Colonic mucosa (tissue), 4 donors: ENCODE measurements around the gene GSN. TPM values are rescaled to one million over a fixed set of nuclear protein-coding genes. Genes with fewer than 3 reads are reported as not detected.
A peak's percentile ranks its signal among the peaks of the same experiment; 100 is the strongest.

Experiments
- DNase-seq: peaks from one replicate; pipeline ENCODE4 v3.0.0-alpha.2; 2020
- H3K27ac ChIP-seq: fragments of 200-600 bp; one replicate; pipeline ENCODE4 v1.8.0; 2021
- H3K27me3 ChIP-seq: fragments of 200-600 bp; one replicate; pipeline ENCODE4 v1.8.0; 2021
- H3K36me3 ChIP-seq: fragments of 200-600 bp; one replicate; pipeline ENCODE4 v1.8.0; 2021
- H3K4me1 ChIP-seq: fragments of 200-600 bp; one replicate; pipeline ENCODE4 v1.8.0; 2021; ENCODE audit warnings: mild to moderate bottlenecking
- H3K4me3 ChIP-seq: fragments of 200-600 bp; one replicate; pipeline ENCODE4 v1.8.0; 2021
- H3K9ac ChIP-seq, 2 donors: one replicate each; pipeline ENCODE4 v1.7.0; 2013; ENCODE audit warnings: control low read depth in 2 of 2, low read depth in 2 of 2, low read length in 2 of 2
- H3K9me3 ChIP-seq: fragments of 200-600 bp; one replicate; pipeline ENCODE4 v1.8.0; 2021
- intact Hi-C: fragments of 100-400 bp; cut with DNase I; formaldehyde crosslinking; loops from one replicate; pipeline ENCODE4 v1.14.1; 2022
- total RNA-seq, 2 donors: library from RNA; stranded (reverse); fragmentation: NEBNext Ultra II Directional in 1 of 2; extraction: Animal tissue kit (Norgen Biotek cat#: 25700) in 1 of 2; gene quantifications; one replicate each; pipeline ENCODE4 v1.2.1, GENCODE V29; 2021
- TF ChIP-seq, protein P1 (sequence below): fragments of 200-600 bp; IDR thresholded peaks from one replicate; pipeline ENCODE4 v1.8.0; 2022; ENCODE audit warnings: antibody characterized with exemption, mild to moderate bottlenecking
- donor health status: healthy.
- donor health status: DM: no; HTN: no; CAD: no.
- donor health status: DM: no; HTN: no; CAD: no.

The GSN gene
- total RNA-seq, 2 donors from 2014 or later = 413 to 553 TPM

DNA sequence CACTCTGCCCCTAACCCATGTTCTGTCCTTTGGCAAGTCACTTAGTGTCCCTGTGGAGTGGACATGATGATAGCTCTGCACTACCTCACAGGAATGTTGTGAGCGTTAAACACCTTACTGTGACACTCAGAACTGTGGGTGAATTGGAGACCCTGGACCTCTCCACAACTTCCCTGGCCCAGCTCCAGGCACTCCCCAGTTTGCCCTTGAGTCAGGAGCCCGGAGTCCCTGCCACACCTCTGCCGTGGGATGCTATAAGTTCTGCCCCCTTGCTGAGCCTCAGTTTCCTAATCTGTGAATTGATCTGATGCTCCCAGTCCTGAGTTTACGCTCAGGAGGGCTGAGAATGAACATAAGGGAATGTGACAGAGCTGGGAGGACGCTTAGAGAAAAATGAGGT is 34.4 kb downstream of the GSN start:
- TF ChIP-seq, protein P1, sequence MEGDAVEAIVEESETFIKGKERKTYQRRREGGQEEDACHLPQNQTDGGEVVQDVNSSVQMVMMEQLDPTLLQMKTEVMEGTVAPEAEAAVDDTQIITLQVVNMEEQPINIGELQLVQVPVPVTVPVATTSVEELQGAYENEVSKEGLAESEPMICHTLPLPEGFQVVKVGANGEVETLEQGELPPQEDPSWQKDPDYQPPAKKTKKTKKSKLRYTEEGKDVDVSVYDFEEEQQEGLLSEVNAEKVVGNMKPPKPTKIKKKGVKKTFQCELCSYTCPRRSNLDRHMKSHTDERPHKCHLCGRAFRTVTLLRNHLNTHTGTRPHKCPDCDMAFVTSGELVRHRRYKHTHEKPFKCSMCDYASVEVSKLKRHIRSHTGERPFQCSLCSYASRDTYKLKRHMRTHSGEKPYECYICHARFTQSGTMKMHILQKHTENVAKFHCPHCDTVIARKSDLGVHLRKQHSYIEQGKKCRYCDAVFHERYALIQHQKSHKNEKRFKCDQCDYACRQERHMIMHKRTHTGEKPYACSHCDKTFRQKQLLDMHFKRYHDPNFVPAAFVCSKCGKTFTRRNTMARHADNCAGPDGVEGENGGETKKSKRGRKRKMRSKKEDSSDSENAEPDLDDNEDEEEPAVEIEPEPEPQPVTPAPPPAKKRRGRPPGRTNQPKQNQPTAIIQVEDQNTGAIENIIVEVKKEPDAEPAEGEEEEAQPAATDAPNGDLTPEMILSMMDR = no peak
- DNase-seq = no peak
- Histone ChIP-seq H3K4me3 (no peak overlapping the region), H3K36me3 (peaks cover 9% of the 10 kb centered on the region), H3K27me3 (no peaks in the 10 kb centered on the region), H3K4me1 (peaks cover 9% of the 10 kb centered on the region), H3K9me3 (no peaks in the 10 kb centered on the region), H3K9ac (peak overlapping the region in 1 of 2 donors; percentile 38), H3K27ac (no peak overlapping the region)
- intact Hi-C loops = no loop called here

- peaks cover 9% of the 10 kb centered on the region for H3K36me3 ChIP-seq
- peaks cover 9% of the 10 kb centered on the region for H3K4me1 ChIP-seq
- no peak overlapping the region for H3K4me3 ChIP-seq
- H3K27me3 ChIP-seq = no peaks in the 10 kb centered on the region
- no peak overlapping the region for H3K27ac ChIP-seq
- DNase-seq = no peak
- TF ChIP-seq, protein P1 = no peak
- intact Hi-C loops = no loop called here
- H3K9me3 ChIP-seq = no peaks in the 10 kb centered on the region
- H3K9ac ChIP-seq = no peak overlapping the region
Measured at GRCh38 chr9:121302786-121303185, 34.8 kb downstream of the GSN start.

DNA sequence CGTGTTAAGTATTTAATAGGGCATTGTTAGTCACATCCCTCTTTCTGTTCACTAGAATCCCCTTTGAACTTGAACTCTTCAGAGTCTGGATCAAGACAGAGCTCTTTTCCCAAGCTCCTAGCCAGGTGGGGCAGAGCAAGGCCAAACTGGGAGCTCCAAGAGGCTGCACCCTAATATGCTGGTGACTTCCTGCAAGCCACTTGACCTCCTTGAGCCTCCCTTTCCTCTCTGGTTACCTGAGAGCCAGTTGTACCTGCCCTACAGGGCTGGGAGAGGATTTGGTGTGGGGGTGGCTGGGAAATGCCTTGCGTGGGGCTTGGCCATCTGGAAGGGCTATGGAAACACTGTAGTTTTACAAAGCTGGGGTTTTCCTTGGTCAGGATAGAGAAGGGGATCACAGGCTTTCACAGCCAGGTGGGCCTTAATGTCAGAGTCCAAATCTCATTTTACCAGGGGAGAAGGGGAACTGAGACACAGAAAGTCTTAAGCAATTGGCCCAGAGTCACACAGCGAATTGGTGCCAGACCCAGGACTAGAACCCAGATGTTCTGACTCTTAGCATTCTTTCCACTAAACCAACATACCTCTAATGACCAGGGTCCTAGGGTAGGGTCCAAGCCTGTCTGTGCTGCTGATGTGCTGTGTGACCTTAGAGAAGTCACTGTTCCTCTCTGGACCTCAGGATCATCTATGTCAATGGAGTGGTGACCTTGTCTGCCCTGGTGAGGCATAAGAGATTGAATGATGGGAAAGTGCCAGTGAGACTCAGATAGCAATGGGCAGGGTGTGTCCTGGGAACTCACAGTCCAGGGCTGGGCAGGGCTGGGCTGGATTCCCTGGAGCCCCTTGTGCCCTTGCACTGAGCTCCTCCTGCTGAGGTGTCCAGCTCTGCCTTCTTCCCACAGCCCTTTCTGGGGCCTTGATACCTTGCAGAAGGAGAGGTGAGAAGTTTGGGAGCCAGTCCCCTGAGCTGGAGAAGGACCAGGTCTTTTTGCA is 35.8 kb downstream of the GSN start:
- H3K27ac ChIP-seq = no peak overlapping the region
- peak overlapping the region in 1 of 2 donors; percentile 14 for H3K9ac ChIP-seq
- no peaks in the 10 kb centered on the region for H3K27me3 ChIP-seq
- intact Hi-C loops = no loop called here
- H3K4me3 ChIP-seq = no peak overlapping the region
- peaks cover 8% of the 10 kb centered on the region for H3K4me1 ChIP-seq
- no peak for DNase-seq
- peaks cover 10% of the 10 kb centered on the region for H3K36me3 ChIP-seq
- H3K9me3 ChIP-seq = no peaks in the 10 kb centered on the region
- TF ChIP-seq, protein P1 = no peak

DNA sequence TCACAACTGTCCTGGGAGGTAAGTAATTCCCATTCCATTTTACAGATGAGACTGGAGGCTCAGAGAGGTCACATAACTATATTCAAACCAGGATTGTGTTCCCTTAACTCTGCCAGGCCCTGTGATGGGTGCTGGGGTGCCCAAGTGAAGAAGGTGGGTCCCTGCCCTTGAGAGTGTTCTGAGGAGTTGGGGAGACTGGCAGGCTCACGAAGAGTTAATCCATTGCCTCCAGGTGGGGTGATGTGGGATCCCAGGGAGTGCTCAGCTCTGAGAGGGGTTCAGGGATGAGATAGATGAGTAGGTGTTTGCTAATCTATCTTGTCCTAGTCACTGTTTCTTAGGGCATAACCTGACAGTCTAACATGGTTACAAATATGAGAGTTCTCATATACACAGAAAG is 36.7 kb downstream of the GSN start:
- intact Hi-C loops = no loop called here
- H3K36me3 ChIP-seq = peaks cover 13% of the 10 kb centered on the region

DNA sequence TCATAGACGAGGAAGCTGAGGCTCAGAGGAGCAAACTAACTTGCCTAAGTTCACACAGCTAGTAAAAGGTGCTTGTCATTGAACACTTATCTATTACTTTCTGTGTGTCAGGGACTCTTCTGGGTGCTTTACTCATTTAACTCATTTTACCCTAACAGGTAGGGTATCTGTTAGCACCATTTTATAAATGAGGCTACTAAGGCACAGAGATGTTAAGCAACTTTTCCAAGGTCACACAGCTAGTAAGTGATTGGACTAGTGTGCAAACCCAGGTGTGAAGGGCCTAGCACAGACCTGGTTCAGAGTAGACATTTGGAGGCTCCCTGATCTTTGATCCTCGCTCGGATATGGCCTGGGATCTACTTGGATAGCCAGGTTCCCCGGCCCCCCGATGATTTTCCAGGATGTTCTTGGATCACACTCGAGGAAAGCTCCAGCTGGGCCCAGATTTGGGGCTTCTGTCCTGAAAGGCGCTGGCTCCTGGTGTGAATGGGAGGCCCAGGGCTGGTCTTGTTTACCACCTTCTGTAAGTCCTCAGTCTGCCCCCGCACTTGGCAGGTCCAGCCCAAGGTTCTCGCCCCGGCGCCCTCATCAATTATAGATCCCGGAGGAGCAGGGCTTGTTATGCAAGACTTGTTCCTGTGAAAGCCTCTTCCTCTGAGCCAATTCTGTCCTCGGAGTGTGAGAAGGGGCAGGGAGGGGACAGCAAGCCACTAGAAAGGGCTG is 37.5 kb downstream of the GSN start:
- intact Hi-C loops = no loop called here
- DNase-seq = no peak

More for the DNA sequence above, 36.7 kb downstream of the GSN start:
- Histone ChIP-seq H3K27me3 (no peaks in the 10 kb centered on the region), H3K9ac (no peak overlapping the region), H3K4me3 (no peak overlapping the region), H3K9me3 (no peaks in the 10 kb centered on the region), H3K27ac (peak overlapping the region; percentile 15), H3K4me1 (peaks cover 3% of the 10 kb centered on the region)
- TF ChIP-seq, protein P1 = no peak
- no peak for DNase-seq

More for the DNA sequence above, 37.5 kb downstream of the GSN start:
- Histone ChIP-seq H3K4me1 (peaks cover 3% of the 10 kb centered on the region), H3K27ac (no peak overlapping the region), H3K4me3 (no peak overlapping the region), H3K9me3 (no peaks in the 10 kb centered on the region), H3K9ac (no peak overlapping the region), H3K36me3 (peaks cover 13% of the 10 kb centered on the region), H3K27me3 (no peaks in the 10 kb centered on the region)
- TF ChIP-seq, protein P1 = no peak
